Thyroid gland (tissue), 4 donors: ENCODE measurements around the gene DUSP3. TPM values are rescaled to one million over a fixed set of nuclear protein-coding genes. Genes with fewer than 3 reads are reported as not detected.

ENCODE experiments used
- DNase-seq, 2 donors: peaks; one replicate each; pipeline ENCODE4 v3.0.0-alpha.2; 2019
- H3K27ac ChIP-seq, 3 donors: fragments of 200-600 bp; sonication (generic); 1 replicate in 2 of 3; 2 replicates in 1 of 3; pipeline ENCODE4 v1.5.1; 2016 to 2019; ENCODE audit warnings: mild to moderate bottlenecking in 1 of 3, moderate library complexity in 1 of 3
- H3K27me3 ChIP-seq: fragments of 200-600 bp; sonication (generic); one replicate; pipeline ENCODE4 v1.5.1; 2019
- H3K36me3 ChIP-seq, 2 donors: fragments of 200-600 bp; sonication (generic); one replicate each; pipeline ENCODE4 v1.5.1; 2016 to 2019
- H3K4me1 ChIP-seq, 2 donors: fragments of 200-600 bp; sonication (generic); one replicate each; pipeline ENCODE4 v1.5.1; 2017 to 2019
- H3K4me3 ChIP-seq, 3 donors: fragments of 200-600 bp; sonication (generic); replicated peaks in 1 of 3; 1 replicate in 2 of 3; 2 replicates in 1 of 3; pipeline ENCODE4 v1.5.1; 2016; ENCODE audit warnings: mild to moderate bottlenecking in 1 of 3
- H3K9me3 ChIP-seq: fragments of 200-600 bp; sonication (generic); one replicate; pipeline ENCODE4 v1.5.1; 2017
- POLR2A ChIP-seq, 2 donors: fragments of 450-650 bp; IDR thresholded peaks; one replicate each; pipeline ENCODE4 v1.6.1; 2017; ENCODE audit warnings: antibody characterized with exemption in 2 of 2, mild to moderate bottlenecking in 2 of 2, moderate library complexity in 1 of 2
- WGBS, 2 donors: methylation state at CpG; one replicate each; pipeline ENCODE4 v1.1.5; 2017; 5-methylcytosine and 5-hydroxymethylcytosine counted together
- intact Hi-C: fragments of 100-400 bp; cut with DNase I; formaldehyde crosslinking; loops from one replicate; pipeline ENCODE4 v1.15.1; 2023
- total RNA-seq, 4 donors: library from RNA; depleted of rRNA; stranded (reverse); fragments of >200 nt; gene quantifications; one replicate each; pipeline ENCODE4 v1.2.3, GENCODE V29; 2016
- TF ChIP-seq, protein P1 (sequence below), 6 experiments: fragments of 200-600 bp in 3 of 6; fragments of 450-650 bp in 3 of 6; sonication (generic) in 3 of 6; IDR thresholded peaks; one replicate each; pipeline ENCODE4 v1.5.1; 2016 to 2019; ENCODE audit warnings: antibody characterized with exemption in 6 of 6, mild to moderate bottlenecking in 2 of 6, inconsistent platforms in 1 of 6, moderate library complexity in 1 of 6

DUSP3 gene
- total RNA-seq, 4 donors from 2014 or later, result 67.7 to 98.5 (median 72.0) TPM

DNA sequence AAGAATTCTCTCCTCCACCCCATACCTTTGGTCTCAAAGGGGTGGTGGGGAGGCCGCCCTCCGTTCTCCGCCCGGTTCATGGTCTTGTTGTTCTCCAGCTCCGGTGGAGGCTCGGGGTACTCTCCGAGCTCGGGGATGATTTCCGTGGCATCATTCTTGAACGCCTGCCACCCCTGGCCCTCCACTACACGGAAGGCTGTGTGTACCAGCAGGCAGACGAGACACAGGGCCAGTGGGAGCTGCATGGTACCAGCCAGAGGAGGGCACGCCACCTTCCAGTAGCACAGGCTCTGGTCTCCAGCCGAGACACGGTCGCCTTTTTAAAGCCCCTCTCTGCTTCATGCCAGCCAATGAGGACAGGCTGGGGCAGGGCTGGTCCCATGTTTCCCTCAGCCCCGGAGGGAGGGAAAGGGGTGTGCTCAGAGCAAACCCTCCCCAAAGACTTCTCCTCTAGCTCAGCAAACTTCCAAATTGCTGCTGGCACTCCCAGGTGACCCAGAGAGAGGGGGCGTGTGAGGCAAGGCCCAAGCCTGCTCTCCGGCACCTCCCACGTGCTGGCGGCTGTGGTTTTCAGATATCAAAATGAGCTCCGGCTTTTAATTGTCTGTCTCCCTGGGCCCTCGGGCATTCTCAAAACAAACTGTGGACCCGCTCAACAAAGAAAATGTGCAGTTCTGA lies 20.1 kb downstream of the DUSP3 start, which contains the start of gene SOST:
Gene SOST, minus strand, starts transcription at position 295 of the 678 bp plus-strand sequence. Its CDS starts 50 bp downstream, at position 245.
- intact Hi-C loops, result loop anchor here (2.0 to 5.0 kb wide), 2 partner anchors 68 to 181 kb away; no protein-coding TSS in a partner anchor
- no peaks in the 10 kb centered on the region for H3K27me3 ChIP-seq
- H3K4me1 ChIP-seq, result peaks cover 10% of the 10 kb centered on the region in 2 donors
- WGBS, 2 donors, result 81% methylated on average over 21 to 24 of the region's 24 CpGs
- H3K9me3 ChIP-seq, result no peaks in the 10 kb centered on the region
- TF ChIP-seq, protein P1, sequence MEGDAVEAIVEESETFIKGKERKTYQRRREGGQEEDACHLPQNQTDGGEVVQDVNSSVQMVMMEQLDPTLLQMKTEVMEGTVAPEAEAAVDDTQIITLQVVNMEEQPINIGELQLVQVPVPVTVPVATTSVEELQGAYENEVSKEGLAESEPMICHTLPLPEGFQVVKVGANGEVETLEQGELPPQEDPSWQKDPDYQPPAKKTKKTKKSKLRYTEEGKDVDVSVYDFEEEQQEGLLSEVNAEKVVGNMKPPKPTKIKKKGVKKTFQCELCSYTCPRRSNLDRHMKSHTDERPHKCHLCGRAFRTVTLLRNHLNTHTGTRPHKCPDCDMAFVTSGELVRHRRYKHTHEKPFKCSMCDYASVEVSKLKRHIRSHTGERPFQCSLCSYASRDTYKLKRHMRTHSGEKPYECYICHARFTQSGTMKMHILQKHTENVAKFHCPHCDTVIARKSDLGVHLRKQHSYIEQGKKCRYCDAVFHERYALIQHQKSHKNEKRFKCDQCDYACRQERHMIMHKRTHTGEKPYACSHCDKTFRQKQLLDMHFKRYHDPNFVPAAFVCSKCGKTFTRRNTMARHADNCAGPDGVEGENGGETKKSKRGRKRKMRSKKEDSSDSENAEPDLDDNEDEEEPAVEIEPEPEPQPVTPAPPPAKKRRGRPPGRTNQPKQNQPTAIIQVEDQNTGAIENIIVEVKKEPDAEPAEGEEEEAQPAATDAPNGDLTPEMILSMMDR (IDR thresholded peaks at IDR 0.05), result no peak
- no peak for DNase-seq
- no peak within 1 kb of the TSS for H3K27ac ChIP-seq
- H3K4me3 ChIP-seq, result no peak within 1 kb of the TSS
- no peaks in the 10 kb centered on the region for H3K36me3 ChIP-seq

DNA sequence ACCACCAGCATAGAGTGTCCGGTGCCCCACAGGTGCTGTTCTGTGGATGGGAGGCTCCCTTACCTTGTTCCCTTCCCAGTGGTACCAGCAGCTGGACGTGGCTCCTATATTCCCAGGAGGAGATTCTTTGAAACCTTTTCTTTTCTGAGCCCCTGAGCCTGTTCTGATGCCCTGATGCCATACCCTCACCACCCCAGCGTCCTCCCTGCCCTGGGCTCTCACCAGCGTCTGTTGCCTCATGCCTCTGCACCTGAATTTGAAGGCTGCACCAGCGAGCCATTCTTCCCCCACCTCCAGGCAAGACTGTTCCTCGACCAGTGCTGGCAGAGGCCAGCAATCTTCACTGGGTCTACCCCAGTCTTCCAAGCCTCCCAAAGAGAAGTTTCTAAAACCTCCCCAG lies 20.7 kb downstream of the DUSP3 start:
- Histone ChIP-seq H3K36me3 (no peaks in the 10 kb centered on the region), H3K27me3 (no peaks in the 10 kb centered on the region), H3K27ac (no peak overlapping the region), H3K4me1 (peaks cover 10% of the 10 kb centered on the region in 2 donors), H3K9me3 (no peaks in the 10 kb centered on the region), H3K4me3 (no peak overlapping the region)
- no peak for DNase-seq
- WGBS, 2 donors, result 82 to 83% methylated on average over 6 of the region's 6 CpGs
- intact Hi-C loops, result loop anchor here (2.0 to 5.0 kb wide), 2 partner anchors 67 to 181 kb away; no protein-coding TSS in a partner anchor
- no peak for TF ChIP-seq POLR2A (IDR thresholded peaks at IDR 0.05)
- TF ChIP-seq, protein P1 (IDR thresholded peaks at IDR 0.05), result no peak

DNA sequence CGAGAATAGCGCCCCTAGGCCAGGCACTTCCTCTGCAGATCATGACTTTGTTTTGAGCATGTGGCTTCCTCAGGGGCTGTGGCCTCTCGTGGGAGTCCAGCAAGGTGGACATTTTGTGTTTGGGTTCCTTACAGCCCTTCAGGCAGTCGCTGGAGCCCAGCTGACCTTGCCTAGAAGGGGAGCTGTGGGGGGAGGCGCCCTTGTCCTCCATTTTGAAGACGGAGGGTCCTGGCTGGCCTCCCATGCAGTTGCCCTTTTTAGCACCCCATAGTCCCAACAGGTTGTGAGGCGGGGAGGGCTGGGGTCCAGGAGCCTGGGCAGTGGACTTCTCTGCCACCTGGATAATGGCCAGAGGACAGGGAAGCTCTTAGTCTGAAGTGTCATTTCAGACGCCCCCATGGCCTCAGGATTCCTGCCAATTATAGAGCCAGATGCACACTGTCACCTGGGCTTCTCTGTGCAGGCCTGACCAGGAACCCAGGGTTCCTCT lies 21.6 kb downstream of the DUSP3 start:
- Histone ChIP-seq H3K36me3 (no peaks in the 10 kb centered on the region), H3K9me3 (no peaks in the 10 kb centered on the region), H3K4me3 (no peak overlapping the region), H3K27me3 (no peaks in the 10 kb centered on the region), H3K27ac (no peak overlapping the region), H3K4me1 (peaks cover 10% of the 10 kb centered on the region in 2 donors)
- no peak for DNase-seq
- TF ChIP-seq, protein P1 (IDR thresholded peaks at IDR 0.05), result no peak
- no peak for TF ChIP-seq POLR2A (IDR thresholded peaks at IDR 0.05)
- intact Hi-C loops, result loop anchor here (5.0 kb wide), 1 partner anchor 180 kb away; no protein-coding TSS in a partner anchor
- WGBS, 2 donors, result 87 to 94% methylated on average over 7 of the region's 8 CpGs

DNA sequence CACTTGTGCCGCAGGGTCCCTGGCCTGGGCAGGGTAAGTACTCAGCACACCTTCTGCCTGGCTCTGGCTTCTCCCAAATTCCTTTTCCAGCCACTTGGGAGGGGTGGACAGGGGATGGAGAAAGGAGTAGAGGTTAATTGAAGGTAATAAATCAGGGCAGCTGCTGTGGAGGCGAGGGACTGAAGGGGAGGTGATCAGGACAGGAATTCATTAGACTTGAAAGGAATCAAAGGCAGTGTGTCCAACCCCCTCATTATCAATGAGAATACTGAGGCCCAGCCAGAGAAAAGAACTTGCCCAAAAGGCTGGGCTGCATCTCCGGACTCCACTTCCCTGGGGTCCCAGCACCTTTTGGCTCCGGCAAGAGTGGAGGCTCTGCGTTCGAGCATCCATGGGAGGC lies 22.6 kb downstream of the DUSP3 start:
- H3K4me3 ChIP-seq, result no peak overlapping the region
- intact Hi-C loops, result loop anchor here (5.0 kb wide), 1 partner anchor 179 kb away; no protein-coding TSS in a partner anchor
- 90 to 91% methylated on average over 5 to 6 of the region's 6 CpGs for WGBS, 2 donors

More for the DNA sequence above, 22.6 kb downstream of the DUSP3 start:
- Histone ChIP-seq H3K36me3 (no peaks in the 10 kb centered on the region), H3K9me3 (no peaks in the 10 kb centered on the region), H3K27me3 (no peaks in the 10 kb centered on the region), H3K4me1 (peaks cover 10% of the 10 kb centered on the region in 2 donors), H3K27ac (no peak overlapping the region)
- TF ChIP-seq, protein P1 (IDR thresholded peaks at IDR 0.05), result no peak
- TF ChIP-seq POLR2A (IDR thresholded peaks at IDR 0.05), result no peak
- no peak for DNase-seq
